RWPE1 (cell line): ENCODE data around the gene DUS2.

Experiments used
- CTCF ChIA-PET: fragments of 350-600 bp; sonication (Branson Sonifier 250); formaldehyde crosslinking; extraction: SDS; loops from one replicate; lab custom pipeline; 2021; lab: Yijun Ruan, JAX
- POLR2A ChIA-PET: fragments of 400-600 bp; formaldehyde crosslinking; extraction: SDS; loops from one replicate; lab custom pipeline; 2020; ENCODE audit warnings: antibody characterized with exemption; ENCODE audit not compliant: low non-redundant PET; lab: Yijun Ruan, JAX
- DNase-seq: peaks from one replicate; pipeline ENCODE4 v3.0.0; 2012; ENCODE audit warnings: low spot score
- H3K27ac ChIP-seq: fragments of 450-650 bp; 2 replicates; pipeline ENCODE4 v1.5.1; 2017
- TF ChIP-seq, protein P1 (sequence below): fragments of 450-650 bp; conservative IDR thresholded peaks from 2 replicates; pipeline ENCODE4 v1.5.1; 2017; ENCODE audit warnings: low read depth, mild to moderate bottlenecking

DUS2 gene

DNA sequence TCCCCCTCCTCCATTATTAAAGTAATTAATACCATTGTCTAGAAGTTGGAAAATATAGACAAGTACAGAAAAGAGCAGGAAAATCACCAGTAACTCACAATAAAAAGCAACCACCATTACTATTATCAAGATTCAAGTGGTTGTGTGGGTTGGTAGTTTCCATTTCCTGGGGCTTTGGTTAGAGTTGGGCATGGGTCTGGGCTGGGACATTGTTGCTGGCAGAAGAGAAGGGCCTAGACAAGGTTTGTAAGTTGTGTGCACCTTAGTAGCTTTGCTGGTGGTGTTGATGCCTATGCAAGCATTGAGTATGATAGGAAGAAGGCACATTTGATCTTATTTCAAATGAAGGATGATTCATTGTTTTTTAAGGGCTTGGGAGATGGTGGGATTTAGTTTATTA is 36.7 kb downstream of the DUS2 start:
- H3K27ac ChIP-seq: no peak overlapping the region
- DNase-seq: no peak
- ChIA-PET CTCF (interaction anchor here (1.0 kb wide), 1 partner anchor 19 kb away, joined by 4 read pairs; no protein-coding TSS in a partner anchor), POLR2A (no interaction called here)
- TF ChIP-seq, protein P1, sequence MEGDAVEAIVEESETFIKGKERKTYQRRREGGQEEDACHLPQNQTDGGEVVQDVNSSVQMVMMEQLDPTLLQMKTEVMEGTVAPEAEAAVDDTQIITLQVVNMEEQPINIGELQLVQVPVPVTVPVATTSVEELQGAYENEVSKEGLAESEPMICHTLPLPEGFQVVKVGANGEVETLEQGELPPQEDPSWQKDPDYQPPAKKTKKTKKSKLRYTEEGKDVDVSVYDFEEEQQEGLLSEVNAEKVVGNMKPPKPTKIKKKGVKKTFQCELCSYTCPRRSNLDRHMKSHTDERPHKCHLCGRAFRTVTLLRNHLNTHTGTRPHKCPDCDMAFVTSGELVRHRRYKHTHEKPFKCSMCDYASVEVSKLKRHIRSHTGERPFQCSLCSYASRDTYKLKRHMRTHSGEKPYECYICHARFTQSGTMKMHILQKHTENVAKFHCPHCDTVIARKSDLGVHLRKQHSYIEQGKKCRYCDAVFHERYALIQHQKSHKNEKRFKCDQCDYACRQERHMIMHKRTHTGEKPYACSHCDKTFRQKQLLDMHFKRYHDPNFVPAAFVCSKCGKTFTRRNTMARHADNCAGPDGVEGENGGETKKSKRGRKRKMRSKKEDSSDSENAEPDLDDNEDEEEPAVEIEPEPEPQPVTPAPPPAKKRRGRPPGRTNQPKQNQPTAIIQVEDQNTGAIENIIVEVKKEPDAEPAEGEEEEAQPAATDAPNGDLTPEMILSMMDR: no peak

DNA sequence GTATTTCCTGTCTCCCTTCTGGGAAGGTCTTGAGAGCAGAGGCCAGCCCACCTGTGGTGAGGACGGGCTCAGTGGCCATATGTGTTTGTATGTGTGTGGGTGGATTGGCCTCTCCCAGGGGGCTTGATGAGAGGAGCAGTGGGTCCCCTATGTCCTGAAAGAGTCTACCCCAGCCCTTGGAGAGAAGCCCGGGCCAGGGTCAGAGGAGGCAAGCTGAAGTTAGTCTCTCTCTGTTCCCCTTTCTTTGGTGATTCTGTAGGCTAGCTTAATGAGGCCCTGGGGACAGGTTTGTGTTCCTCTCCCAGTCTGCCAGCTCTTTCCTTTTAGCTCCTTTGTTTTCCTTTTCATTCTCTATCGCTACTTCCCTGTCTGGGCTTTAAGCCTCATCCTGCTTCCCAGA is 38.3 kb downstream of the DUS2 start:
- POLR2A ChIA-PET: no interaction called here

DNA sequence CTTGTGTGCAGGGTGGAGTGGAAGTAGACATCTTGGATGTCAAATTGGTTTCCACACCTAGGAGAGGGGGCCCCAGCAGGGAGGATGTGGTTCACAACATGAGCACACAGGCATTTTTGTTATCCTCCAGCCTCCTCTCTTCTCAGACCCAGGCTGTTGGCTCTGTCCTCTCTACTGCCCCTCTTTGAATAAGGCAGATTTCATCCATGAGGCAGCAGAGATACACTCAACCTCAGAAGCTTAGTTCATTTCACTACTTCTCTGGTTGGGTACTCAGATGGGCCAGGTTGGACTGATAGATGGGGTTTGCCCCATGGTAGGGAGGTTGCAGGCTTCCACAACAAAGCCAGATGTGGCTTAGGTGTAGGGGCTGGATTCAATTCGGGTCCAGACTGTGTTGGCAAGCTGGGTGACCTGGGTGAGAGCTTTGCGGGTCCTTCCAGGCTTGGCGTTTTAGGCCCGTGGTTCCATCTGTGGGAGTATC is 39.9 kb downstream of the DUS2 start:
- DNase-seq: no peak
- CTCF ChIA-PET: interaction anchor here (0.6 kb wide), 1 partner anchor 391 kb away, joined by 4 read pairs; no protein-coding TSS in a partner anchor
- TF ChIP-seq, protein P1: no peak
- POLR2A ChIA-PET: no interaction called here
- H3K27ac ChIP-seq: no peak overlapping the region

More for the DNA sequence above, 38.3 kb downstream of the DUS2 start:
- CTCF ChIA-PET: no interaction called here
- no peak for DNase-seq
- TF ChIP-seq, protein P1: no peak
- H3K27ac ChIP-seq: no peak overlapping the region; the same call in 1 of the 2 replicates

DNA sequence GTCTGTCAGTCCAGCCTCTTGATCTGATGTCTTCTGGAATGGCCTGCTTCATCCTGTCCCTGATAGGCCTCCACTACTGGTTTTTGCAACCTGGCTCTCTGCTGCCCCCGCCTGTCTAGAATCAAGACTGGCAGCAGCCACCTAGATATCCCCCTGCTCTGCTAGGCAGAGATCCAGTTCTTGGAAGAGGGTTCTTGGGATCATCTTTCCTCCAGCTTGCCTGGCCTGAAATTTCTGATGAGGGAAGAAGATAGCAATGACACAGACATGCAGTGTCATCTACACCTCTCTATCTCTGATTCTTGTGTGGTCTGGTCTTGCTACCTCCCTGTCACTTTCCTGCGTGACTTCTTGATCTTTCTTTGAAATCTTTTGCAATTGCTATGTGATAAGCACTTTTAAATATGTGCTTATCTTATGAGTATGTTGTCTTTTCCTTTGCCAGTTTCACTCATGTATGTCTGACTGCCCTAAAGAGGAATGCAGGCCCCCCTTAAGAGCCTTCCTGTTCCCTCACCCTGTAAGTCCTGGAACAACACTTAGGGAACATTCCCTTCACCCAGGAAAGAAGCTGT is 41.8 kb downstream of the DUS2 start:
- POLR2A ChIA-PET: no interaction called here
- CTCF ChIA-PET: interaction anchor here (0.6 to 1.9 kb wide), 10 partner anchors 17 to 320 kb away, joined by 3 to 8 read pairs (median 4); no protein-coding TSS in a partner anchor
- TF ChIP-seq, protein P1: peak; percentile 74
- DNase-seq: peak; percentile 70
- peak overlapping the region; percentile 60 for H3K27ac ChIP-seq

DNA sequence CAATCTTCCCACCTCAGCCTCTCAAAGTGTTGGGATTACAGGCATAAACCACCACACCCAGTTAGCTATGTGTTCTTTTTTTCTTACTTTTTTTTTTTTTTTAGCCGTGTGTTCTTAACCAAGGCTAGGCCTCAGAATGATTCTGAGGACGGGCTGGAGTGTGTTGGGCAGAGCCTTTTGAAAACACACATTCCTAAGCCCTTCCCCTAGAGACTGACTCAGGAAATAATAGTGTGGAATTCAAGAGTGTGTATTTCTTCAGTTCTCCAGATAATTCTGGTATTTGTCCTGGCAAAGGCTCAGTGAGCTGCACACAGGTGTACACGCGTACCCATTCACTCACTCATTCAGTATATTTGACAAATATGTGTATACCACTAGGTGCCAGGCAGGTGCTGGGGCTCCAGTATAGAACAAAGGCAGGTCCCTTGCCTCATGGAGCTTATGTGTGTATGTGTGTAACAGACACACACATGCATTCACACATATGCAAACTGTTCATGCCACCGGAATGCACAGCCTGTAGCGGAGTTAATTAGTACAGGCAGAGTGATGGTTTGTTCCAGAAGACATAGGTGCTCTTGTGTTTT is 42.7 kb downstream of the DUS2 start:
- CTCF ChIA-PET: interaction anchor here (0.6 to 1.9 kb wide), 6 partner anchors 18 to 262 kb away, joined by 3 to 8 read pairs (median 3); no protein-coding TSS in a partner anchor
- POLR2A ChIA-PET: no interaction called here
- DNase-seq: no peak
- peak overlapping the region; percentile 59 for H3K27ac ChIP-seq
- TF ChIP-seq, protein P1: no peak

DNA sequence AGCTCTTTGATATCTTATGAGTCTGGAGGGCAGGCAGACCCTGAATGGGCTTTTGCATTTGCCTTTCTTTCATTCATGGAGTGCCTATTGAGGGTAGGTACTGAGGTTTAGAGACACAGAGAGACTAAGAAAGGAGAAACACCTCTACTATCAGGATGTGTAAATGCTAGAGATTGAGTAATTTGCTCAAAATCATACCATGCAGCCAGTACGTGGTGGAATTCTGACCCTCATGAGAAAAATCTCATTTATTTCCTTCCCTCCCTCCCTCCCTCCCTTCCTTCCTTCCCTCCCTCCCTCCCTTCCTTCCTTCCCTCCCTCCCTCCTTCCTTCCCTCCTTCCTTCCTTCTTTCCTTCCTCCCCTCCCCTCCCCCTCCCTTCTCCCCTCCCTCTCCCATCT is 43.7 kb downstream of the DUS2 start:
- ChIA-PET CTCF (no interaction called here), POLR2A (no interaction called here)
- no peak overlapping the region for H3K27ac ChIP-seq
- TF ChIP-seq, protein P1: no peak
- no peak for DNase-seq
